HepG2 (cell line): ENCODE measurements around the gene RELL1. TPM values are rescaled to one million over a fixed set of nuclear protein-coding genes. Genes with fewer than 3 reads are reported as not detected.
A peak's percentile ranks its signal among the peaks of the same experiment; 100 is the strongest.

ENCODE experiments used
- ATAC-seq: fragments of 200-7000 bp; cut with Tn5 transposase; 3 replicates; pipeline ENCODE4 v1.9.1; 2020; ENCODE audit warnings: mild to moderate bottlenecking, moderate library complexity
- BruUV-seq: library from RNA; stranded (reverse); fragments of 400-500 nt; replicated peaks from 2 replicates; lab custom pipeline; 2021; lab: Mats Ljungman, UMichigan
- CTCF ChIA-PET: fragments of 300-600 bp; formaldehyde crosslinking; extraction: SDS; loops from one replicate; lab custom pipeline; 2021; ENCODE audit warnings: low total read pairs, inconsistent platforms, low intra/inter-chr PET ratio; lab: Yijun Ruan, JAX
- POLR2A ChIA-PET: fragments of 350-600 bp; sonication (Branson Sonifier 250); formaldehyde crosslinking; loops from one replicate; lab custom pipeline; 2020; ENCODE audit warnings: antibody characterized with exemption, inconsistent platforms; lab: Yijun Ruan, JAX
- DNase-seq: peaks from one replicate; pipeline ENCODE4 v3.0.0-alpha.2; 2015; ENCODE audit warnings: low spot score
- FAIRE-seq: peaks from 3 replicates; lab custom pipeline; 2011; peaks lifted over from hg19 to GRCh38; lab: Jason Lieb, UNC
- H2AFZ ChIP-seq: one replicate; pipeline ENCODE4 v1.6.1; 2011; ENCODE audit warnings: low read length, inconsistent platforms
- H3K27ac ChIP-seq: fragments of 300-600 bp; 3 replicates; pipeline ENCODE4 v1.8.0; 2011; ENCODE audit warnings: mixed run types, mild to moderate bottlenecking, mixed read lengths, low read length, inconsistent platforms; ENCODE audit not compliant: insufficient read depth; ENCODE audit errors: extremely low read length
- H3K27me3 ChIP-seq, 2 experiments: fragments of 200-600 bp in 1 of 2; 2 replicates in 1 of 2; 3 replicates in 1 of 2; pipeline versions ENCODE4 v1.6.0 to v1.8.0; 2011; ENCODE audit warnings: low read length in 2 of 2, mild to moderate bottlenecking in 2 of 2, moderate library complexity in 2 of 2, inconsistent platforms in 1 of 2; ENCODE audit not compliant: insufficient read depth in 2 of 2, control insufficient read depth in 1 of 2
- H3K36me3 ChIP-seq, 2 experiments: fragments of 200-600 bp in 1 of 2; replicated peaks in 1 of 2; 2 replicates in 1 of 2; 3 replicates in 1 of 2; pipeline versions ENCODE4 v1.5.1 to v1.8.0; 2011; ENCODE audit warnings: low read length in 2 of 2, inconsistent platforms in 1 of 2; ENCODE audit not compliant: insufficient read depth in 2 of 2, control insufficient read depth in 1 of 2
- H3K4me1 ChIP-seq: 2 replicates; pipeline ENCODE4 v1.5.1; 2012; ENCODE audit warnings: low read length, inconsistent platforms; ENCODE audit not compliant: insufficient read depth
- H3K4me2 ChIP-seq: 2 replicates; pipeline ENCODE4 v1.6.0; 2011; ENCODE audit warnings: low read depth, low read length, inconsistent platforms
- H3K4me3 ChIP-seq, 3 experiments: fragments of 200-600 bp in 1 of 3; sonication (generic), shearing (Covaris generic) in 1 of 3; replicated peaks in 1 of 3; 2 replicates each; pipeline ENCODE4 v1.5.1; 2011 to 2016; ENCODE audit warnings: low read length in 3 of 3, inconsistent platforms in 2 of 3, low read depth in 2 of 3, mild to moderate bottlenecking in 2 of 3, control low read depth in 1 of 3, mixed read lengths in 1 of 3; ENCODE audit not compliant: insufficient read depth in 1 of 3
- H3K79me2 ChIP-seq: one replicate; pipeline ENCODE4 v1.6.1; 2011; ENCODE audit warnings: low read length, inconsistent platforms; ENCODE audit not compliant: insufficient read depth
- H3K9ac ChIP-seq: 2 replicates; pipeline ENCODE4 v1.6.0; 2011; ENCODE audit warnings: mild to moderate bottlenecking, low read depth, low read length, inconsistent platforms; ENCODE audit not compliant: insufficient read depth
- H3K9me3 ChIP-seq: 2 replicates; pipeline ENCODE4 v1.5.1; 2012; ENCODE audit warnings: mild to moderate bottlenecking, low read length
- H4K20me1 ChIP-seq: 2 replicates; pipeline ENCODE4 v1.6.0; 2011; ENCODE audit warnings: inconsistent platforms, mild to moderate bottlenecking, low read length, moderate library complexity; ENCODE audit not compliant: insufficient read depth
- CEBPG ChIP-seq: IDR thresholded peaks from 2 replicates; pipeline ENCODE4 v1.6.1; 2016
- ELK4 ChIP-seq: sonication (generic); formaldehyde crosslinking; IDR thresholded peaks from 2 replicates; pipeline ENCODE4 v1.9.0; 2021; ENCODE audit warnings: missing genetic modification reagents, borderline replicate concordance
- EP300 ChIP-seq, 3 experiments: sonication (generic) in 1 of 3; formaldehyde crosslinking in 1 of 3; IDR thresholded peaks; 2 replicates each; pipeline versions ENCODE4 v1.5.1 to v1.6.1; 2011 to 2020; ENCODE audit warnings: low read depth in 2 of 3, low read length in 2 of 3, borderline replicate concordance in 1 of 3, improper control_type of control experiment in 1 of 3, mild to moderate bottlenecking in 1 of 3, missing genetic modification reagents in 1 of 3, moderate library complexity in 1 of 3
- HDAC1 ChIP-seq: sonication (generic); formaldehyde crosslinking; IDR thresholded peaks from 2 replicates; pipeline ENCODE4 v1.5.1; 2020; ENCODE audit warnings: mild to moderate bottlenecking, missing genetic modification reagents
- HMG20A ChIP-seq: IDR thresholded peaks from 2 replicates; pipeline ENCODE4 v1.6.1; 2016; ENCODE audit warnings: borderline replicate concordance
- MBD4 ChIP-seq: IDR thresholded peaks from 2 replicates; pipeline ENCODE4 v1.6.1; 2012; ENCODE audit warnings: low read length, inconsistent platforms, borderline replicate concordance
- MIXL1 ChIP-seq: IDR thresholded peaks from 2 replicates; pipeline ENCODE4 v1.6.1; 2016
- NCOA2 ChIP-seq: sonication (generic); formaldehyde crosslinking; IDR thresholded peaks from 2 replicates; pipeline ENCODE4 v1.8.0; 2022; ENCODE audit warnings: inconsistent platforms
- NFKBIZ ChIP-seq: IDR thresholded peaks from 2 replicates; pipeline ENCODE4 v1.6.1; 2018; ENCODE audit warnings: missing genetic modification reagents, missing compliant biosample characterization
- NPAS2 ChIP-seq: sonication (generic); formaldehyde crosslinking; IDR thresholded peaks from 2 replicates; pipeline ENCODE4 v1.8.0; 2022; ENCODE audit warnings: mild to moderate bottlenecking, missing genetic modification reagents, borderline replicate concordance
- PHB2 ChIP-seq: fragments of 450-650 bp; IDR thresholded peaks from 2 replicates; pipeline ENCODE4 v1.6.1; 2018; ENCODE audit not compliant: partially characterized antibody
- TBX2 ChIP-seq: sonication (generic); formaldehyde crosslinking; IDR thresholded peaks from 2 replicates; pipeline ENCODE4 v1.5.0; 2020; ENCODE audit warnings: missing genetic modification reagents, mild to moderate bottlenecking, borderline replicate concordance
- ZNF143 ChIP-seq: sonication (generic); formaldehyde crosslinking; IDR thresholded peaks from 2 replicates; pipeline ENCODE4 v1.4.0; 2020; ENCODE audit warnings: missing genetic modification reagents
- ZNF552 ChIP-seq: sonication (generic); formaldehyde crosslinking; IDR thresholded peaks from 2 replicates; pipeline ENCODE4 v1.9.0; 2022; ENCODE audit warnings: missing genetic modification reagents, mild to moderate bottlenecking, borderline replicate concordance
- ZNF703 ChIP-seq: sonication (generic); formaldehyde crosslinking; IDR thresholded peaks from 2 replicates; pipeline ENCODE4 v1.5.1; 2020; ENCODE audit warnings: missing genetic modification reagents, mild to moderate bottlenecking, moderate library complexity, borderline replicate concordance
- ZNF775 ChIP-seq: sonication (generic); formaldehyde crosslinking; IDR thresholded peaks from 2 replicates; pipeline ENCODE4 v1.4.0; 2020; ENCODE audit warnings: missing genetic modification reagents, mild to moderate bottlenecking, moderate library complexity, borderline replicate concordance
- in situ Hi-C: cut with HindIII; loops from 2 replicates; pipeline ENCODE4 v1.10.0; 2017; ENCODE audit warnings: low pct_unique_long_range_greater_than_20kb; ENCODE audit not compliant: extremely low pct_ligation_motif_present
- intact Hi-C: fragments of 100-400 bp; cut with micrococcal nuclease; formaldehyde crosslinking; loops from one replicate; pipeline ENCODE4 v1.10.0; 2022; ENCODE audit not compliant: unreplicated experiment
- polyA plus RNA-seq, 8 experiments: library from polyadenylated mRNA; depleted of rRNA in 3 of 8; stranded (reverse) in 7 of 8; unstranded in 1 of 8; fragments of >200 nt; fragmentation: Illumina TruSeq in 4 of 8; extraction: Trizol in 4 of 8; gene quantifications; 2 replicates each; pipeline versions ENCODE4 v1.2.1 to v1.2.3, GENCODE V29; 2011 to 2016; ENCODE audit warnings: low read depth in 4 of 8, missing spikeins in 1 of 8, mixed read lengths in 1 of 8; ENCODE audit not compliant: insufficient read depth in 1 of 8
- total RNA-seq, 5 experiments: library from RNA; depleted of rRNA; stranded (reverse); fragments of >200 nt; fragmentation: Illumina TruSeq; extraction: Trizol; gene quantifications; 2 replicates each; pipeline ENCODE4 v1.2.3, GENCODE V29; 2016; ENCODE audit warnings: low read depth in 1 of 5
- TF ChIP-seq, protein P1 (sequence below): sonication (generic); formaldehyde crosslinking; IDR thresholded peaks from 2 replicates; pipeline ENCODE4 v1.4.0; 2020; ENCODE audit warnings: missing genetic modification reagents
- TF ChIP-seq, protein P2 (sequence below): IDR thresholded peaks from 2 replicates; pipeline ENCODE4 v1.6.1; 2016
- TF ChIP-seq, protein P3 (sequence below): IDR thresholded peaks from 2 replicates; pipeline ENCODE4 v1.4.0; 2020; ENCODE audit warnings: mild to moderate bottlenecking, missing genetic modification reagents

RELL1 gene
- total and polyA plus RNA-seq, 2 of the 13 experiments (the other 11 are each of a cell fraction or from before 2014, with no cell fraction given) = 8.4 to 58.4 TPM

- H3K27ac ChIP-seq = peak overlapping the region; percentile 99
- H3K36me3 ChIP-seq = no peaks in the 10 kb centered on the region
- intact Hi-C loops = loop anchor here (5.0 kb wide), 1 partner anchor 81 kb away; no protein-coding TSS in a partner anchor
- H3K79me2 ChIP-seq = no peaks in the 10 kb centered on the region
- H3K27me3 ChIP-seq = no peaks in the 10 kb centered on the region
- no peak overlapping the region for H3K4me3 ChIP-seq
- POLR2A ChIA-PET = interaction anchor here (1.5 to 1.6 kb wide), 2 partner anchors 41 to 64 kb away, joined by 4 to 12 read pairs; partner anchors contain the start of gene RELL1
- peak; percentile 78 for DNase-seq
- H3K9ac ChIP-seq = peak overlapping the region; percentile 81
- in situ Hi-C loops = no loop called here
- no peak overlapping the region for H2AFZ ChIP-seq
- BruUV-seq = no TSS peak
- H3K4me2 ChIP-seq = peak overlapping the region; percentile 98
- no peaks in the 10 kb centered on the region for H3K9me3 ChIP-seq
- H3K4me1 ChIP-seq = peaks cover 66% of the 10 kb centered on the region
- CTCF ChIA-PET = no interaction called here
- no peak for FAIRE-seq
- no peak for ATAC-seq
- no peaks in the 10 kb centered on the region for H4K20me1 ChIP-seq
- no peak for TF ChIP-seq ZNF552
- TF ChIP-seq ELK4 (CRISPR knock-in tag) = no peak
- peak in 1 of 2 experiments; percentile 75; a peak in 1 of 4 replicates for TF ChIP-seq EP300 (IDR thresholded peaks at IDR 0.05; ENCODE audit: low read depth in 2 of 2, low read length in 2 of 2)
- TF ChIP-seq EP300 (CRISPR knock-in tag; IDR thresholded peaks at IDR 0.05; ENCODE audit: borderline replicate concordance) = peak; percentile 48; the same call in 1 of the 2 replicates
- TF ChIP-seq NCOA2 (CRISPR knock-in tag) = peak; percentile 82
- TF ChIP-seq HDAC1 (CRISPR knock-in tag) = no peak
- no peak for TF ChIP-seq NFKBIZ (CRISPR knock-in tag)
- no peak for TF ChIP-seq MBD4
- TF ChIP-seq, protein P1, sequence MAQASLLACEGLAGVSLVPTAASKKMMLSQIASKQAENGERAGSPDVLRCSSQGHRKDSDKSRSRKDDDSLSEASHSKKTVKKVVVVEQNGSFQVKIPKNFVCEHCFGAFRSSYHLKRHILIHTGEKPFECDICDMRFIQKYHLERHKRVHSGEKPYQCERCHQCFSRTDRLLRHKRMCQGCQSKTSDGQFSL (CRISPR knock-in tag) = no peak
- peak; percentile 67 for TF ChIP-seq CEBPG
- TF ChIP-seq ZNF703 (CRISPR knock-in tag) = no peak
- no peak for TF ChIP-seq NPAS2 (CRISPR knock-in tag)
- 0 out of 2 replicates have a peak, but pooled peaks have one; percentile 24 for TF ChIP-seq MIXL1
- peak; percentile 50; the same call in 1 of the 2 replicates for TF ChIP-seq HMG20A
- TF ChIP-seq, protein P2, sequence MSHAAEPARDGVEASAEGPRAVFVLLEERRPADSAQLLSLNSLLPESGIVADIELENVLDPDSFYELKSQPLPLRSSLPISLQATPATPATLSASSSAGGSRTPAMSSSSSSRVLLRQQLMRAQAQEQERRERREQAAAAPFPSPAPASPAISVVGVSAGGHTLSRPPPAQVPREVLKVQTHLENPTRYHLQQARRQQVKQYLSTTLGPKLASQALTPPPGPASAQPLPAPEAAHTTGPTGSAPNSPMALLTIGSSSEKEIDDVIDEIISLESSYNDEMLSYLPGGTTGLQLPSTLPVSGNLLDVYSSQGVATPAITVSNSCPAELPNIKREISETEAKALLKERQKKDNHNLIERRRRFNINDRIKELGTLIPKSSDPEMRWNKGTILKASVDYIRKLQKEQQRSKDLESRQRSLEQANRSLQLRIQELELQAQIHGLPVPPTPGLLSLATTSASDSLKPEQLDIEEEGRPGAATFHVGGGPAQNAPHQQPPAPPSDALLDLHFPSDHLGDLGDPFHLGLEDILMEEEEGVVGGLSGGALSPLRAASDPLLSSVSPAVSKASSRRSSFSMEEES = peak; percentile 56; the same call in 1 of the 2 replicates
- TF ChIP-seq ZNF143 (CRISPR knock-in tag) = no peak
- peak; percentile 36; the same call in 1 of the 2 replicates for TF ChIP-seq TBX2 (CRISPR knock-in tag)
- TF ChIP-seq, protein P3, sequence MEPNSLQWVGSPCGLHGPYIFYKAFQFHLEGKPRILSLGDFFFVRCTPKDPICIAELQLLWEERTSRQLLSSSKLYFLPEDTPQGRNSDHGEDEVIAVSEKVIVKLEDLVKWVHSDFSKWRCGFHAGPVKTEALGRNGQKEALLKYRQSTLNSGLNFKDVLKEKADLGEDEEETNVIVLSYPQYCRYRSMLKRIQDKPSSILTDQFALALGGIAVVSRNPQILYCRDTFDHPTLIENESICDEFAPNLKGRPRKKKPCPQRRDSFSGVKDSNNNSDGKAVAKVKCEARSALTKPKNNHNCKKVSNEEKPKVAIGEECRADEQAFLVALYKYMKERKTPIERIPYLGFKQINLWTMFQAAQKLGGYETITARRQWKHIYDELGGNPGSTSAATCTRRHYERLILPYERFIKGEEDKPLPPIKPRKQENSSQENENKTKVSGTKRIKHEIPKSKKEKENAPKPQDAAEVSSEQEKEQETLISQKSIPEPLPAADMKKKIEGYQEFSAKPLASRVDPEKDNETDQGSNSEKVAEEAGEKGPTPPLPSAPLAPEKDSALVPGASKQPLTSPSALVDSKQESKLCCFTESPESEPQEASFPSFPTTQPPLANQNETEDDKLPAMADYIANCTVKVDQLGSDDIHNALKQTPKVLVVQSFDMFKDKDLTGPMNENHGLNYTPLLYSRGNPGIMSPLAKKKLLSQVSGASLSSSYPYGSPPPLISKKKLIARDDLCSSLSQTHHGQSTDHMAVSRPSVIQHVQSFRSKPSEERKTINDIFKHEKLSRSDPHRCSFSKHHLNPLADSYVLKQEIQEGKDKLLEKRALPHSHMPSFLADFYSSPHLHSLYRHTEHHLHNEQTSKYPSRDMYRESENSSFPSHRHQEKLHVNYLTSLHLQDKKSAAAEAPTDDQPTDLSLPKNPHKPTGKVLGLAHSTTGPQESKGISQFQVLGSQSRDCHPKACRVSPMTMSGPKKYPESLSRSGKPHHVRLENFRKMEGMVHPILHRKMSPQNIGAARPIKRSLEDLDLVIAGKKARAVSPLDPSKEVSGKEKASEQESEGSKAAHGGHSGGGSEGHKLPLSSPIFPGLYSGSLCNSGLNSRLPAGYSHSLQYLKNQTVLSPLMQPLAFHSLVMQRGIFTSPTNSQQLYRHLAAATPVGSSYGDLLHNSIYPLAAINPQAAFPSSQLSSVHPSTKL (CRISPR knock-in tag) = peak; percentile 77
- no peak for TF ChIP-seq PHB2
- TF ChIP-seq ZNF775 (CRISPR knock-in tag) = no peak
Observed at GRCh38 chr4:37728064-37728463, 41.9 kb upstream of the RELL1 start.
